ENCODE results near the gene C11orf16. TPM values are rescaled to one million over a fixed set of nuclear protein-coding genes. Genes with fewer than 3 reads are reported as not detected.

C11orf16 gene
- total and polyA plus RNA-seq, 2 of the 8 experiments (the other 6 are each of a cell fraction or from before 2014, with no cell fraction given): 0.08 TPM; not detected in 1

DNA sequence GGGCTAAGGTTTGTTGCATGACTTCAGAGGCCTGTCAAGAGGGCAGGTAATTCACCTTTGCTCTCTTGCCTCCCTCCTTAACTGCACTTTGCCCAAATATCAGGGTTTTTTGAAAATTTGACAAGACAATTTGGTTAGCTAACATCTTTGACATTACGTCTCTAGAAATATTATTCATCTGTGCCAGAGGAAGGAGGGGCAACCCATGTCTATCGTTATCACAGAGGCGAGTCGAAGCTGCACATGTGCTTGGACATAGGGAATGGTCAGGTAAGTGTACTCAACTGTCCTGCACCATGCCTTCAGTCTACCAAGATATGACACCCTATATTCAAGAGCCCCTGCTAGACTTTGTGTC, 18.1 kb downstream of the C11orf16 start (continued):
- TF ChIP-seq CHD7 (IDR thresholded peaks at IDR 0.05; ENCODE audit: insufficient replicate concordance, low read length): no peak
- no peak for TF ChIP-seq TAF1 (IDR thresholded peaks at IDR 0.05; ENCODE audit: low read depth, low read length)
- no peak for TF ChIP-seq SP2 (IDR thresholded peaks at IDR 0.05; ENCODE audit: low read length)
- no peak for TF ChIP-seq SAP30 (IDR thresholded peaks at IDR 0.05; ENCODE audit: insufficient read depth, insufficient replicate concordance, low read length)
- no peak for TF ChIP-seq MAFK (IDR thresholded peaks at IDR 0.05; ENCODE audit: low read depth, low read length)
- TF ChIP-seq NANOG (IDR thresholded peaks at IDR 0.05; ENCODE audit: insufficient read depth, low read depth, low read length, poor library complexity, severe bottlenecking): no peak
- no peak for TF ChIP-seq CEBPB (IDR thresholded peaks at IDR 0.05; ENCODE audit: low read depth, low read length)
- no peak for TF ChIP-seq KDM4A (IDR thresholded peaks at IDR 0.05; ENCODE audit: low read depth, low read length, severe bottlenecking)
- TF ChIP-seq, protein P1, sequence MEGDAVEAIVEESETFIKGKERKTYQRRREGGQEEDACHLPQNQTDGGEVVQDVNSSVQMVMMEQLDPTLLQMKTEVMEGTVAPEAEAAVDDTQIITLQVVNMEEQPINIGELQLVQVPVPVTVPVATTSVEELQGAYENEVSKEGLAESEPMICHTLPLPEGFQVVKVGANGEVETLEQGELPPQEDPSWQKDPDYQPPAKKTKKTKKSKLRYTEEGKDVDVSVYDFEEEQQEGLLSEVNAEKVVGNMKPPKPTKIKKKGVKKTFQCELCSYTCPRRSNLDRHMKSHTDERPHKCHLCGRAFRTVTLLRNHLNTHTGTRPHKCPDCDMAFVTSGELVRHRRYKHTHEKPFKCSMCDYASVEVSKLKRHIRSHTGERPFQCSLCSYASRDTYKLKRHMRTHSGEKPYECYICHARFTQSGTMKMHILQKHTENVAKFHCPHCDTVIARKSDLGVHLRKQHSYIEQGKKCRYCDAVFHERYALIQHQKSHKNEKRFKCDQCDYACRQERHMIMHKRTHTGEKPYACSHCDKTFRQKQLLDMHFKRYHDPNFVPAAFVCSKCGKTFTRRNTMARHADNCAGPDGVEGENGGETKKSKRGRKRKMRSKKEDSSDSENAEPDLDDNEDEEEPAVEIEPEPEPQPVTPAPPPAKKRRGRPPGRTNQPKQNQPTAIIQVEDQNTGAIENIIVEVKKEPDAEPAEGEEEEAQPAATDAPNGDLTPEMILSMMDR (IDR thresholded peaks at IDR 0.05; ENCODE audit: control extremely low read depth in 1 of 3, insufficient read depth in 1 of 3, low read depth in 1 of 3, low read length in 3 of 3): no peak
